ENCODE measurements around the gene IL20RB. TPM values are rescaled to one million over a fixed set of nuclear protein-coding genes. Genes with fewer than 3 reads are reported as not detected.

IL20RB gene
- total RNA-seq = 0.33 and 1.3 TPM in 2 replicates

GRCh38 chr3:136957751-136958288 is at the start of gene IL20RB:
Gene IL20RB, plus strand, starts transcription at chr3:136957983. Its CDS starts 131 bp downstream, at chr3:136958114.

Other genes starting within 250 kb of the IL20RB start
- gene STAG1, start 205.6 kb upstream of the IL20RB start, total RNA-seq = 25.8 and 38.0 TPM in 2 replicates
- gene SLC35G2, start 138.9 kb upstream of the IL20RB start, total RNA-seq = 18.0 and 23.2 TPM in 2 replicates
- 42.5 and 60.9 TPM in 2 replicates for gene NCK1, start 95.8 kb upstream of the IL20RB start, total RNA-seq

Data from vein endothelial cell (primary cell).